HL-60 (cell line): ENCODE measurements around the gene ALDH3A1.
A peak's percentile ranks its signal among the peaks of the same experiment; 100 is the strongest.

Experiments
- DNase-seq, 2 experiments: peaks; one replicate each; pipeline ENCODE4 v3.0.0-alpha.2; 2010 to 2020; ENCODE audit warnings: low read depth in 1 of 2, low spot score in 1 of 2
- H3K27ac ChIP-seq: fragments of 250-450 bp; sonication (Bioruptor Pico); replicated peaks from 2 replicates; pipeline ENCODE4 v1.5.1; 2020; ENCODE audit warnings: mild to moderate bottlenecking, moderate library complexity
- H3K27me3 ChIP-seq: fragments of 250-450 bp; sonication (Bioruptor Pico); 2 replicates; pipeline ENCODE4 v1.5.1; 2021; ENCODE audit warnings: mild to moderate bottlenecking, moderate library complexity; ENCODE audit not compliant: insufficient read depth, poor library complexity, severe bottlenecking
- H3K4me3 ChIP-seq: replicated peaks from 2 replicates; pipeline ENCODE4 v1.5.1; 2011; ENCODE audit warnings: mild to moderate bottlenecking, control low read depth, low read length; ENCODE audit not compliant: insufficient read depth
- GABPA ChIP-seq: IDR thresholded peaks from 2 replicates; pipeline ENCODE4 v1.6.1; 2012; ENCODE audit warnings: low read depth
- POLR2AphosphoS5 ChIP-seq: IDR thresholded peaks from 2 replicates; pipeline ENCODE4 v1.6.1; 2012; ENCODE audit warnings: low read depth
- REST ChIP-seq: IDR thresholded peaks from 2 replicates; pipeline ENCODE4 v1.6.1; 2012; ENCODE audit warnings: low read depth; ENCODE audit not compliant: insufficient replicate concordance
- SPI1 ChIP-seq: IDR thresholded peaks from 2 replicates; pipeline ENCODE4 v1.6.1; 2012; ENCODE audit warnings: low read depth, mild to moderate bottlenecking, borderline replicate concordance
- TF ChIP-seq, protein P1 (sequence below): IDR thresholded peaks from one replicate; pipeline ENCODE4 v1.5.1; 2011; ENCODE audit warnings: low read length, control low read depth, inconsistent platforms; ENCODE audit not compliant: insufficient read depth

ALDH3A1 gene

DNA sequence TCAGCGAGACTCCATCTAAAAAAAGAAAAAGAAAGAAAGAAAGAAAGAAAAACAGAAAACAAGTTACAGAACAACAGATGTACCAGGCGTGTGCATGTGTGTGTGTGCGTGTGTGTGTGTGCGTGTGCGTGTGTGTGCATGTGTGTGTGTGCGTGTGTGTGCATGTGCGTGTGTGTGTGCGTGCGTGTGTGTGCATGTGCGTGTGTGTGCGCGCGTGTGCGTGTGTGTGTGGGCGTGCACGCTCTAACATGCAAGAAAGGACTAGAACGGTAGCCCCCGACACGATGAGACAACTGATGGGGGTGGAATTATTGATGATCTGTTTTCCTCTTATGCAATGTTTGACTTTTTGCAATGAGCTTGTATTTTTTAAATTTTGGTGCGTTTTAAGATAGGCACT is 1.6 kb downstream of the ALDH3A1 start:
- no peak overlapping the region for H3K27ac ChIP-seq
- TF ChIP-seq, protein P1, sequence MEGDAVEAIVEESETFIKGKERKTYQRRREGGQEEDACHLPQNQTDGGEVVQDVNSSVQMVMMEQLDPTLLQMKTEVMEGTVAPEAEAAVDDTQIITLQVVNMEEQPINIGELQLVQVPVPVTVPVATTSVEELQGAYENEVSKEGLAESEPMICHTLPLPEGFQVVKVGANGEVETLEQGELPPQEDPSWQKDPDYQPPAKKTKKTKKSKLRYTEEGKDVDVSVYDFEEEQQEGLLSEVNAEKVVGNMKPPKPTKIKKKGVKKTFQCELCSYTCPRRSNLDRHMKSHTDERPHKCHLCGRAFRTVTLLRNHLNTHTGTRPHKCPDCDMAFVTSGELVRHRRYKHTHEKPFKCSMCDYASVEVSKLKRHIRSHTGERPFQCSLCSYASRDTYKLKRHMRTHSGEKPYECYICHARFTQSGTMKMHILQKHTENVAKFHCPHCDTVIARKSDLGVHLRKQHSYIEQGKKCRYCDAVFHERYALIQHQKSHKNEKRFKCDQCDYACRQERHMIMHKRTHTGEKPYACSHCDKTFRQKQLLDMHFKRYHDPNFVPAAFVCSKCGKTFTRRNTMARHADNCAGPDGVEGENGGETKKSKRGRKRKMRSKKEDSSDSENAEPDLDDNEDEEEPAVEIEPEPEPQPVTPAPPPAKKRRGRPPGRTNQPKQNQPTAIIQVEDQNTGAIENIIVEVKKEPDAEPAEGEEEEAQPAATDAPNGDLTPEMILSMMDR = no peak
- no peak for TF ChIP-seq REST
- TF ChIP-seq POLR2AphosphoS5 = no peak
- TF ChIP-seq SPI1 = no peak
- TF ChIP-seq GABPA = no peak
- no peaks in the 10 kb centered on the region for H3K27me3 ChIP-seq
- H3K4me3 ChIP-seq = no peak overlapping the region
- no peak for DNase-seq

DNA sequence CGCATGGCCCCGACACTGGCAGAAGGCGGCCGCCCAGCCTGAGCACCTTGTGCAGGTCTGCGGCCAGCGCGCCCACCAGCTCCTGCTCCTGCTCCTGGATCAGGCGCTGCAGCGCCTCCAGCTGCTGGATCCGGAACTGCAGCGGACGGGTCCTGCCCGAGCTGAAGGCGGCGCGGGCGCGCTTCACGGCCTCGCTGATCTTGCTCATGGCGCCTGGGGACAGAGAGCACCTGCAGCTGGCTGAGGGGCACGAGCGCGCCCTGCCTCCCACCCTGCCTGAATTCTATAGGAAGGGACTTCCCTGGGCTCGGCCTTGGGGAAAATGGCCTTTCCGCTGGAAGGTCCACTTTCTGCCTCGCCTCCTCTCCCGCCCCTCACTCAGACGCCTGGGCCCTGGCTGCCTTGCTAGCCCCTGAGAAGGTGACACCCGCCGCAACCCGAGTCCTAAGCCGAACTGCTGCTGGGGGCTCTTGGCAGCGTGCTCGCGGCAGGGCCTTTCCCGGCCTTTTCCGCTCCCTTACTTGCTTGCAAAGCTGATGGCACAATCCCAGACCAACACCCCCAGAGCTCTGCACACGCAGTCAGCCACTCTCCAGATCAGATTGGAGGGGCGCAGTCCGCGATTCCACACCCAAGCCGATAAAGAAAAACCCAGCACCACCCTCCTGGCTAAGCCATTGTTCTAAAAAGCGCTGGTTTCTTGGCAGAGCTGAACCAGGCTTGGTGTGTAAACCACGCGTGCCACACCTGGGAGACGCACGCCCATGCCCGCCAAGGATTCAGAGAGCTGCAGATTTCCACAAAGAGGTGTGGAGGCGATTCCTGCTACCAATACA is 3.0 kb downstream of the ALDH3A1 start:
- H3K4me3 ChIP-seq = peak overlapping the region; percentile 25
- no peak overlapping the region for H3K27ac ChIP-seq
- peak; percentile 51 to 71 for DNase-seq
- TF ChIP-seq GABPA = no peak
- TF ChIP-seq, protein P1 = peak; percentile 42
- no peaks in the 10 kb centered on the region for H3K27me3 ChIP-seq

- no peaks in the 10 kb centered on the region for H3K27me3 ChIP-seq
- TF ChIP-seq REST (no peak), GABPA (peak; percentile 24; the same call in 1 of the 2 replicates), SPI1 (no peak)
- no peak overlapping the region for H3K27ac ChIP-seq
- H3K4me3 ChIP-seq = peak overlapping the region; percentile 25
- DNase-seq = no peak
These were observed 3.6 kb downstream of the ALDH3A1 start for GRCh38 chr17:19744492-19744891.

- Histone ChIP-seq H3K27ac (no peak overlapping the region), H3K4me3 (no peak overlapping the region), H3K27me3 (no peaks in the 10 kb centered on the region)
- TF ChIP-seq GABPA = no peak
- no peak for TF ChIP-seq SPI1
- TF ChIP-seq, protein P1 = no peak
- no peak for TF ChIP-seq REST
- TF ChIP-seq POLR2AphosphoS5 = no peak
- no peak for DNase-seq
These were observed 4.7 kb downstream of the ALDH3A1 start for GRCh38 chr17:19743101-19744100.
